ENCODE data around the gene BZW1.

Gene BZW1

DNA sequence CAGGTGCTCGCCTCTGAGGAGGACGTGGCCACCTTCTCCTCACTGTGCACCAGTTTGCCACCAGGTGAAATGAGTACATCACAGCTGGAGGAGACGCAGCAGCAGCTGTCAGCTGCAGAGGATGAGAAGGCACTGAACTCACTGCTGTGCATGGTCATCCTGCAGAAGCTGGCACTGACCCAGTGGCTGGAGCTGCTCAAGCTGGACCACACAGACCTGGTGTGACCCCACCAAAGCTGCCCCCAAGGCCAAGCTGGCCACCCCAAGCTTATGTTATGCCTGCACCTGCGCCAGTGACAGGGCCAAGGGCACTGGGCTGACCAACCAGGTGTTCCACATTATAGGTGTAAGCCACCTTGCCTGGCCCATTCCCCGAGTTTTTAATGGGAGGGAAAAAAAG, 33.5 kb downstream of the BZW1 start:
- no peaks in the 10 kb centered on the region for H3K27me3 Mint-ChIP-seq
- H3K9me3 Mint-ChIP-seq, result no peaks in the 10 kb centered on the region
- H3K4me3 Mint-ChIP-seq, result no peak overlapping the region
- no peaks in the 10 kb centered on the region for H3K4me1 Mint-ChIP-seq
- H3K27ac Mint-ChIP-seq, result no peak overlapping the region
- no peaks in the 10 kb centered on the region for H3K36me3 Mint-ChIP-seq

GRCh38 chr2:200845669-200846325, 34.1 kb downstream of the BZW1 start:
- Mint-ChIP-seq H3K4me3 (no peak overlapping the region), H3K27ac (no peak overlapping the region)

GRCh38 chr2:200847269-200847668, 35.6 kb downstream of the BZW1 start:
- Mint-ChIP-seq H3K4me1 (peaks cover 1% of the 10 kb centered on the region), H3K27ac (no peak overlapping the region), H3K9me3 (no peaks in the 10 kb centered on the region), H3K4me3 (no peak overlapping the region), H3K36me3 (peaks cover 14% of the 10 kb centered on the region), H3K27me3 (no peaks in the 10 kb centered on the region)

More at GRCh38 chr2:200845669-200846325, 34.1 kb downstream of the BZW1 start:
- no peaks in the 10 kb centered on the region for H3K9me3 Mint-ChIP-seq
- H3K36me3 Mint-ChIP-seq, result peaks cover 5% of the 10 kb centered on the region
- no peaks in the 10 kb centered on the region for H3K27me3 Mint-ChIP-seq
- H3K4me1 Mint-ChIP-seq, result no peaks in the 10 kb centered on the region

GRCh38 chr2:200847939-200848338, 36.2 kb downstream of the BZW1 start:
- H3K9me3 Mint-ChIP-seq, result no peaks in the 10 kb centered on the region
- no peak overlapping the region for H3K27ac Mint-ChIP-seq
- H3K4me1 Mint-ChIP-seq, result peaks cover 8% of the 10 kb centered on the region
- peaks cover 21% of the 10 kb centered on the region for H3K36me3 Mint-ChIP-seq
- no peaks in the 10 kb centered on the region for H3K27me3 Mint-ChIP-seq
- no peak overlapping the region for H3K4me3 Mint-ChIP-seq

GRCh38 chr2:200850512-200851256, 39.0 kb downstream of the BZW1 start:
- Mint-ChIP-seq H3K36me3 (peaks cover 29% of the 10 kb centered on the region), H3K4me1 (peaks cover 8% of the 10 kb centered on the region), H3K27ac (peak overlapping the region; percentile 3), H3K27me3 (no peaks in the 10 kb centered on the region), H3K4me3 (no peak overlapping the region), H3K9me3 (no peaks in the 10 kb centered on the region)

DNA sequence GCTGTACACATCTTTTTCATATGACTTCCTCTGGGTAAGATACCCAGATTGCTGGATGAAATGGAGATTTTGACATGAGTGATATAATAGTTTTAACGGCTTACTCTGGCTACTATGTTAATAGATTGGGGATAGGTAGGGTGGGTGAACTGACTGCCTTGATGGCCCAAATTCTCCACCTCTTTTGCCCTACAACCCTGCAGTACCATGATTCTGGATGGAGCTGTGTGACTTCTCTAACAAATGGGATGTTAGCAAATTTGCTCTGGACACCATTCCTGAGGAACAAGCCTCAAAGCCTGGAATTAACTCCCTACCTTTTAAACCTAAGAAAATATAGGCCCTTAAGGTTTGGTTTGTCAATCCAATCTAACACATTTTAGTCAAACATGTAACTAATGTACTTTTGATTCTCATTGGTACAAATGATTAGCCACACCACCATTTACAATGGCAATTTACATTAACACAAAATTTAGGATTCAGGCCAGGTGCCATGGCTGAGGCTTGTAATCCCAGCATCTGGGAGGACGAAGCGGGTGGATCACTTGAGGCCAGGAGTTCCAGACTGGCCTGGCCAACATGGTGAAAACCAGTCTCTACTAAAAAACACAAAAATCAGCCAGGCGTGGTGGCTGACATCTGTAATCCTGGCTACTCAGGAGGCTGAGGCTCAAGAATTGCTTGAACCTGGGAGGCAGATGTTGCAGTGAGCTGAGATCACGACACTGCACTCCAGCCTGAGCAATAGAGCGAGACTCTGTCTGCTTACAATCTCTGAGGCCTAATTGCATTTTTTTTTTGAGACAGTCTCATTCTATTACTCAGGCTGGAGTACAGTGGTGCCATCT, 39.9 kb downstream of the BZW1 start:
- H3K27ac Mint-ChIP-seq, result no peak overlapping the region
- H3K4me3 Mint-ChIP-seq, result no peak overlapping the region
- peaks cover 32% of the 10 kb centered on the region for H3K36me3 Mint-ChIP-seq
- no peaks in the 10 kb centered on the region for H3K9me3 Mint-ChIP-seq
- peaks cover 11% of the 10 kb centered on the region for H3K4me1 Mint-ChIP-seq
- H3K27me3 Mint-ChIP-seq, result no peaks in the 10 kb centered on the region

- no peaks in the 10 kb centered on the region for H3K27me3 Mint-ChIP-seq
- peaks cover 19% of the 10 kb centered on the region for H3K4me1 Mint-ChIP-seq
- no peaks in the 10 kb centered on the region for H3K9me3 Mint-ChIP-seq
- H3K36me3 Mint-ChIP-seq, result peaks cover 36% of the 10 kb centered on the region
- H3K4me3 Mint-ChIP-seq, result no peak overlapping the region
- peak overlapping the region; percentile 66 for H3K27ac Mint-ChIP-seq
Measured at GRCh38 chr2:200852605-200853004, 40.9 kb downstream of the BZW1 start.

DNA sequence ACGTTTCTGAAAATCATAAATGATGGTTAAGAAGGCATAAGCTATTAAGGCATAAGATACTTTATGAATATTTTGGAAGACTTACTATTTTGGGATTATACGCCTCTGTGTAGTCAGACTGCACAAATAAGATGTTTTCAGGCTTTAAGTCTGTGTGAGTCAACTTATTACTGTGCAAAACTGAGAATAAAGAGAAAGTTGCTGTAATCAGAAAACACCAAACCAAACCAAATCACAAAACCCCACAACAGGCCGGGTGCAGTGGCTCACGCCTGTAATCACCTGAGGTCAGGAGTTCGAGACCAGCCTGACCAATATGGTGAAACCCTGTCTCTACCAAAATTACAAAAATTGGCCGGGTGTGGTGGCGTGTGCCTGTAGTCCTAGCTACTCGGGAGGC, 45.1 kb downstream of the BZW1 start:
- H3K4me3 Mint-ChIP-seq, result no peak overlapping the region
- H3K27ac Mint-ChIP-seq, result peak overlapping the region; percentile 68

GRCh38 chr2:200860092-200860795, 48.5 kb downstream of the BZW1 start:
- no peaks in the 10 kb centered on the region for H3K9me3 Mint-ChIP-seq
- H3K27me3 Mint-ChIP-seq, result no peaks in the 10 kb centered on the region
- peaks cover 40% of the 10 kb centered on the region for H3K36me3 Mint-ChIP-seq
- peak overlapping the region; percentile 99 for H3K4me3 Mint-ChIP-seq
- peak overlapping the region; percentile 94 for H3K27ac Mint-ChIP-seq
- H3K4me1 Mint-ChIP-seq, result peaks cover 62% of the 10 kb centered on the region

More for the DNA sequence above, 45.1 kb downstream of the BZW1 start:
- H3K36me3 Mint-ChIP-seq, result peaks cover 45% of the 10 kb centered on the region
- no peaks in the 10 kb centered on the region for H3K27me3 Mint-ChIP-seq
- H3K9me3 Mint-ChIP-seq, result no peaks in the 10 kb centered on the region
- peaks cover 57% of the 10 kb centered on the region for H3K4me1 Mint-ChIP-seq

GRCh38 chr2:200861617-200862155, 50.0 kb downstream of the BZW1 start:
- H3K27me3 Mint-ChIP-seq, result no peaks in the 10 kb centered on the region
- H3K4me1 Mint-ChIP-seq, result peaks cover 58% of the 10 kb centered on the region
- H3K9me3 Mint-ChIP-seq, result no peaks in the 10 kb centered on the region
- peaks cover 36% of the 10 kb centered on the region for H3K36me3 Mint-ChIP-seq
- peak overlapping the region; percentile 99 for H3K27ac Mint-ChIP-seq
- peak overlapping the region; percentile 99 for H3K4me3 Mint-ChIP-seq

DNA sequence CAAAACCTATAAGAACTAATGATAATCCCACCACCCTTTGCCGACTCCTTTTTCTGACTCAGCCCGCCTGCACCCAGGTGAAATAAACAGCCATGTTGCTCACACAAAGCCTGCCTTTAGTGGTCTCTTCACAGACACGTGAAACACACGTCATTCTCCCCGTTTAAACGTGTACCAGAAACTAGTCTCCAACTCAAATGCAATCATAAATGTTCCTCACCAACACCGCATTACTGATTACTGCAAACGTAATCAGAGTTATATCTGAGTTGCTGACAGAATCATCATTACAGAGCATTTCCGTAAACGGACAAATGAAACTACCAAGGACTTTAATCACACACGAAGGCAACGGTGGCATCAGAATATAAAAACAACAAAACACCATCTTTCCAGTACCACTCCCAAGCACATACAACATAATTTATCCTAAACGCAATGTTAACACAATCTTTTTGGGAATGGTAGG, 50.9 kb downstream of the BZW1 start:
- Mint-ChIP-seq H3K27ac (peak overlapping the region; percentile 99), H3K27me3 (no peaks in the 10 kb centered on the region), H3K9me3 (no peaks in the 10 kb centered on the region), H3K4me3 (peak overlapping the region; percentile 99), H3K36me3 (peaks cover 33% of the 10 kb centered on the region), H3K4me1 (peaks cover 52% of the 10 kb centered on the region)

DNA sequence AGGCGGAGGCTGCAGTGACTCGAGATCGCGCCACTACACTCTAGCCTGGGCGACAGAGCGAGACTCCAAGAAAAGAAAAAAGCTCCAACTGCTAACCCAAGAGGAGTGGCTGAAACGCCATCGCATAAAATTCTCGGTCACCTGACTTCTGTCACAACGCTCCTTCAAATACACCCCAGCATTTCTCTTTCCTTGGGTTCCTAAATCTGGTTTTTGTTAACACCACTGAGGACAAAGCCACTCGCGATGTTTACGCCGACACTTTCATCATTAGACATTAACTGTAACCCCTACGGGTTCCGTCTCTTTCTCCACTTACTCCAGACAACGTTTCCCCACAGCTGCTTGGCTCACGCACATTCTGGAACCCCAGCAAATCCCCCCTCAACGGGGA, 52.1 kb downstream of the BZW1 start:
- H3K27me3 Mint-ChIP-seq, result no peaks in the 10 kb centered on the region
- peak overlapping the region; percentile 99 for H3K27ac Mint-ChIP-seq
- peak overlapping the region; percentile 99 for H3K4me3 Mint-ChIP-seq
- peaks cover 39% of the 10 kb centered on the region for H3K4me1 Mint-ChIP-seq
- H3K9me3 Mint-ChIP-seq, result no peaks in the 10 kb centered on the region
- peaks cover 26% of the 10 kb centered on the region for H3K36me3 Mint-ChIP-seq

GRCh38 chr2:200864176-200865034, 52.7 kb downstream of the BZW1 start, which contains the start of gene CLK1:
Gene CLK1, minus strand, starts transcription at chr2:200864658. Its CDS starts 2,796 bp downstream, at chr2:200861862.
- no peaks in the 10 kb centered on the region for H3K9me3 Mint-ChIP-seq
- H3K27ac Mint-ChIP-seq, result peak within 1 kb of the TSS; percentile 99
- no peaks in the 10 kb centered on the region for H3K27me3 Mint-ChIP-seq
- peaks cover 24% of the 10 kb centered on the region for H3K36me3 Mint-ChIP-seq
- H3K4me3 Mint-ChIP-seq, result peak within 1 kb of the TSS; percentile 99
- peaks cover 33% of the 10 kb centered on the region for H3K4me1 Mint-ChIP-seq

- Mint-ChIP-seq H3K4me3 (no peak overlapping the region), H3K4me1 (peaks cover 8% of the 10 kb centered on the region), H3K9me3 (no peaks in the 10 kb centered on the region), H3K27me3 (no peaks in the 10 kb centered on the region), H3K27ac (no peak overlapping the region), H3K36me3 (peaks cover 2% of the 10 kb centered on the region)
Measured at GRCh38 chr2:200869014-200869413, 57.3 kb downstream of the BZW1 start.

All from activated naive CD4-positive, alpha-beta T cell treated with anti-CD3 and anti-CD28 coated beads, Interleukin-2, amount 50 U/mL, for 24 hours (primary cell).